CD4-positive, alpha-beta T cell treated with Interleukin-15 for 4 hours (primary cell): ENCODE results near the gene KLHL25.

Experiments
- DNase-seq: peaks from one replicate; pipeline ENCODE4 v3.0.0-alpha.2; 2020; ENCODE audit warnings: low spot score

KLHL25 gene

GRCh38 chr15:85745023-85745422 is 49.7 kb downstream of the KLHL25 start:
- no peak for DNase-seq

GRCh38 chr15:85744579-85744978 is 50.1 kb downstream of the KLHL25 start:
- DNase-seq = no peak

GRCh38 chr15:85743392-85744055 is 51.2 kb downstream of the KLHL25 start:
- DNase-seq = no peak

GRCh38 chr15:85742186-85742821 is 52.4 kb downstream of the KLHL25 start:
- no peak for DNase-seq

GRCh38 chr15:85741662-85742061 is 53.1 kb downstream of the KLHL25 start:
- DNase-seq = no peak

GRCh38 chr15:85741021-85741421 is 53.7 kb downstream of the KLHL25 start:
- DNase-seq = no peak

- no peak for DNase-seq
Measured at GRCh38 chr15:85737061-85737460, 57.7 kb downstream of the KLHL25 start.

- no peak for DNase-seq
Measured at GRCh38 chr15:85733416-85733815, 61.3 kb downstream of the KLHL25 start.

GRCh38 chr15:85730001-85730820 is 64.5 kb downstream of the KLHL25 start:
- DNase-seq = peak; percentile 72

- no peak for DNase-seq
Measured at GRCh38 chr15:85727068-85727467, 67.7 kb downstream of the KLHL25 start.

- DNase-seq = no peak
Measured at GRCh38 chr15:85726454-85726853, 68.3 kb downstream of the KLHL25 start.

- no peak for DNase-seq
Measured at GRCh38 chr15:85725564-85725963, 69.2 kb downstream of the KLHL25 start.

- DNase-seq = no peak
Measured at GRCh38 chr15:85725019-85725418, 69.7 kb downstream of the KLHL25 start.

GRCh38 chr15:85723960-85724945 is 70.5 kb downstream of the KLHL25 start:
- DNase-seq = peak; percentile 52

GRCh38 chr15:85722374-85723152 is 72.2 kb downstream of the KLHL25 start:
- DNase-seq = no peak

- DNase-seq = no peak
Measured at GRCh38 chr15:85718981-85719380, 75.7 kb downstream of the KLHL25 start.

- DNase-seq = no peak
Measured at GRCh38 chr15:85718271-85718971, 76.3 kb downstream of the KLHL25 start.

GRCh38 chr15:85717212-85717611 is 77.5 kb downstream of the KLHL25 start:
- DNase-seq = no peak

GRCh38 chr15:85716261-85716660 is 78.5 kb downstream of the KLHL25 start:
- DNase-seq = no peak

GRCh38 chr15:85711580-85712192 is 83.0 kb downstream of the KLHL25 start:
- peak; percentile 57 for DNase-seq
